GM21529 (cell line): Measurements from ENCODE around the gene C16orf87.

Experiments used
- ATAC-seq: cut with Tn5 transposase; IDR thresholded peaks from one replicate; pipeline ENCODE4 v1.9.1; 2021; ENCODE audit not compliant: unreplicated experiment

The C16orf87 gene

DNA sequence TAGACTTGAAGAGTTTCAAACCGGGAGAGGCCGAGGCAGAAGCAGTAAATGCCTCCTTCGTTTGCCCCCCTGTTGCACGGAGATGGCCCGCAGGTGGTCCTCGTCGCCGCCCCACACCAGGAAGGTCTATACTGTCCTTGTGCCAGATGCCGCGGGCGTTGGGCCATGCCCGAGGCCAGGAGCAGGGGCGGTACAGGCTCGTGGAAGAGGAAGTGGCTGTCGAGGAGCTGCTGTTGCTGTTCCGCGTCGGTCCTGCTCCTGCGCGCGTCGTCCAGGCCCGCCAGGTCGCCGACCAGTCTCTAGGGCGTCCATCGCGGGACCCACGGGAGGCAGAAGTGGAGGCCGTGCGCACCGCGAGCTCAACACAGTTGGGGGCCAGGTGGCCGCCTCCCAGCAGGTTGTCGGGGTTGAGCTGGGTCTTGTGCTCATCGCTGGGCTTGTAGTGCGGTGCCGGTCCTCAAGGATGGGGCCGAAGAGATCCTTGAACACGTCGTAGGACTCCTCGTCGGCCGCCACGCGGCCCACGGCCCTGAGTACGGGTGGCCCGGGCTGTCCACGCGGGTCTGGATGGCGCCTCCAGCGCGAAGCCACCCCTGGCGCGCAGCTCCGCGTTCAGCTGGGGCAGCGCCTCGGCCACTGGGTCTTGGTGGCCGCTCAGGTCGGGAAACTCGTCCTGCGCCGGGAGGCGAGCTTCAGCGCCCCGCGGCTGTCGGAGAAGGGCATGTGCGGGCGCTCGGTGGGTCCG lies 13.1 kb upstream of the C16orf87 start:
- ATAC-seq = no peak

DNA sequence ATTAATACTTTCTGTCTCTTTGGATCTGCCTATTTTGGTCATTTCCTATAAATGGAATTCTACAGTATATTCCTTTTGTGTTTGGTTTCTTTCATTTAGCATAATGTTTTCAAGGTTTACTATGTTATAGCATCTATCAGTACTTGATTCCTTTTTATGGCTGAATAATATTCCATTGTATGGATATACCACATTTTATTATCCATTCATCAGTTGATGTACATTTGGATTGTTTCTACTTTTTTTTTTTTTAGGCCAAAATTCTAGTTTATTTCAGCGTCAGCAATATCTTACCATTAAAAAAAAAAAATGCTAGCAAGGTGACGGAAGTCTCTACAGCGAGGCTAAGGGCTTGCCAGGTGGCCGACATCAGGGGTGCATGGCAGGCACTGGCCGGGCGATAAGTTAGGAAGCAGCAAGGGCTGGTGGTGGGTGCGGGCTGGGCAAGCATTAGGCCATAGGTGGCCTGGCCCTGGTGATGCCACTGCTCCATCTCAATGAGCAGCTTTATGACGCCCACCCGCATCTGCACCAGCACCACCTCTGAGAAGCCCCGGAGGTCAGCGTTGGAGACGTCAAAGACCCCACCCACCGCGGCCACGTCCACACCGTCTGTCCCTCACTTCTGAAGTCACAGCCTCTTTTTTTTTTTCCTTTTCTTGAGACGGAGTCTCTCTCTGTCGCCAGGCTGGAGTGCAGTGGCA lies 11.4 kb upstream of the C16orf87 start:
- no peak for ATAC-seq

DNA sequence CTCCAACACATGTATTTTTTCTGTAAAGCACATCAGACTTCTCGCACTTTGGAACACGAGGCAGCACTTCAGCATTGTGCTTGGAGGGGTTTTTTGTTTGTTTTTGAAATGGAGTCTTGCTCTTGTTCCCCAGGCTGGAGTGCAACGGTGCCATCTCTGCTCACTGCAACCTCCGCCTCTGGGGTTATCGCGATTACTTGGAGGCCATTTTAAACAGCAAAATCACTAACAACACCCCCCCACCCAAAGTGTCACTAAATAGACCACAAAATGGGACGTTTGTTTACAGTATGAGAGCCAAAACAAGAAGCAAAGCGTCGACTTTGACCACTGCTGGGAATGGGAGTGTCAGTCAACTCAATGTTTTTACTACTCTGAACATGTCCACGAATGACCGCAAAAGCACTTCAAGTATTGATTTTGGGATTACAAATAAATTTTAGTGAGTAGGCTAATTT lies 9.0 kb upstream of the C16orf87 start:
- ATAC-seq = no peak

DNA sequence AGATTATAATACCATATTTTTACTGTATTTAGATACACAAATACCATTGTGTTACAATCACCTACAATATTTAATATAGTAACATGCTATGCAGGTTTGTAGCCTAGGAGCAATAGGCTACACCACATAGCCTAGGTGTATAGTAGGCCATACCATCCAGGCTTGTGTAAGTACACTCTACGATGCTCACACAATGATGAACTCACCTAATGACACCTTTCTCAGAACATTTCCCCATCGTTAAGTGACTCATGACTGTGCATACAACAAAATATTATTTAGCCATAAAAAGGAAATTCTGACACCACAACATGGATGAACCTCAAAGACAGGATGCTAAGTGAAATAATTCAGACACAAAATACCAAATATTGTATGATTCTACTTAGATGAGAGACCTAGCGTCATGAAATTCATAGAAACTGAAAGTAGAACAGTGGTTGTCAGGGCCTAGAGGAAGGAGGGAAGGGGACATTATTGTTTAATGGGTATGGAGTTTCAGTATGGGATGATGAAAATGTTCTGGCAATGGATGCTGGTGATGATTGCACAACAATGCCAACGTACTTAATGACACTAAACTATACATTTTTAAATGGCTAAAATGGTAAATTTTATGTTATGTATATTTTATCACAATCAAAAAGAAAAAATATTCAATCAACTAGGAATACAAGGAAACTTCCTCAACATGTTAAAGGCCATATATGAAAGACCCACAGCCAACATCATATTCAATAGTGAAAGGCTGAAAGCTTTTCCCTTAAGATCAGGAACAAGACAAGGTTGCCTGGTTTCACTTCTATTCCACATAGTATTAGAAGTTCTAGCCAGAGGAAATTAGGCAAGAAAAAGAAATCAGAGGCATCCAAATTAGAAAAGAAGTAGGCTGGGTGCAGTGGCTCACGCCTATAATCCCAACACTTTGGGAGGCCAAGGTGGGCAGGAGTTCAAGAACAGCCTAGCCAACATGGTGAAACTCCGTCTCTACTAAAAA lies 5.9 kb upstream of the C16orf87 start:
- ATAC-seq = no peak

DNA sequence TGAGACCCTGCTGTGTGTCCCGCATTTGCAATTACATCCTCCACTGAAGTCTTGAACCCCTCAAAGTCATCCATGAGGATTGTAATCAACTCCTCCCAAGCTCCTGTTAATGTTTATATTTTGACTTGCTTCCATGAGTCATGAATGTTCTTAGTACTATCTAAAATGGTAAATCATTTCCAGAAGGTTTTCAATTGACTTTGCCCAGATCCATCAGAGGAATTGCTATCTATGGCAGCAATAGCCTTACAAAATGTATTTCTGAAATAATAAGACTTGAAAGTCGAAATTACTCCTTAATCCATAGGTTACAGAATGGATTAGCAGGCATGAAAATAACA lies 2.5 kb upstream of the C16orf87 start:
- no peak for ATAC-seq

- no peak for ATAC-seq
These were observed 1.9 kb upstream of the C16orf87 start for GRCh38 chr16:46832757-46833459.

GRCh38 chr16:46830417-46830901 lies 521 bp downstream of the C16orf87 start:
- ATAC-seq = peak; percentile 13

DNA sequence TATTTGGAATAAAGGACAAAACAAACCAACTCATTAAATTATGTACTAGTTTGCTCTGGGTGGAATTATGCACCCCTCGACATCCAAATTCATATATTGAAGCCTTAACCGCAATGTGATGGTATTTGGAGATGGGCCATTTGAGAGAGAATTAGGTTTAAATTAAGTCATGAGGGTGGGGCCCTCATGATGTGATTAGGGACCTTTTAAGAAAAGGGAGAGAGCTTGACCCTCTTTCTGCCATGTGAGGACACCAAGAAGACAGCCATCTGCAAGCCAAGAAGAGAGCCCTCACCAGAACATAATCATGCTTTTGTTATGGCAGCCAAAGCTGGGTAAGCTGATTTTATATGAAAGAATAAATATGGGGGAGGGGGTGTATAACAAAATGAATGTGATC lies 2.0 kb downstream of the C16orf87 start:
- no peak for ATAC-seq

DNA sequence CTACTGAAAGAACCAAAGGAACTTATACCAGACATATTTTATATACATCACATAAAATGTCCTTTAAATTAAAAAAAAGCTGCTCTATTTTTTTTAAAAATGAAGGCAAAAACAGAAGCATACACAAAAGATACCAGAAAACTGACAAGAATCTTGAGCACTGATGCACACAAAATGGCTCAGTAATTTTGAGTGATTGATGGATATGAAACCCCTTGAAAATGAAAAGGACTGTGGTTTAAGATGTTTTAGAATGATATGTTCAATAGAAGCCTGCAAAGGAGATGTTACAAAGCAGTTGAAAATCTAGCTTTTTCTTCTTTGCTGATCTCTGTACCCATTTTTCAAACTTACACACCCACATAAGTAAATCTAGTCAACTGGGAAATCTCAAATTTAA lies 2.7 kb downstream of the C16orf87 start:
- no peak for ATAC-seq

GRCh38 chr16:46826631-46827030 lies 4.3 kb downstream of the C16orf87 start:
- ATAC-seq = no peak

GRCh38 chr16:46822270-46822669 lies 8.7 kb downstream of the C16orf87 start:
- ATAC-seq = peak; percentile 82

- ATAC-seq = no peak
These were observed 13.0 kb downstream of the C16orf87 start for GRCh38 chr16:46817961-46818360.

GRCh38 chr16:46814790-46815189 lies 16.2 kb downstream of the C16orf87 start:
- no peak for ATAC-seq

- ATAC-seq = no peak
These were observed 17.4 kb downstream of the C16orf87 start for GRCh38 chr16:46813611-46814010.

DNA sequence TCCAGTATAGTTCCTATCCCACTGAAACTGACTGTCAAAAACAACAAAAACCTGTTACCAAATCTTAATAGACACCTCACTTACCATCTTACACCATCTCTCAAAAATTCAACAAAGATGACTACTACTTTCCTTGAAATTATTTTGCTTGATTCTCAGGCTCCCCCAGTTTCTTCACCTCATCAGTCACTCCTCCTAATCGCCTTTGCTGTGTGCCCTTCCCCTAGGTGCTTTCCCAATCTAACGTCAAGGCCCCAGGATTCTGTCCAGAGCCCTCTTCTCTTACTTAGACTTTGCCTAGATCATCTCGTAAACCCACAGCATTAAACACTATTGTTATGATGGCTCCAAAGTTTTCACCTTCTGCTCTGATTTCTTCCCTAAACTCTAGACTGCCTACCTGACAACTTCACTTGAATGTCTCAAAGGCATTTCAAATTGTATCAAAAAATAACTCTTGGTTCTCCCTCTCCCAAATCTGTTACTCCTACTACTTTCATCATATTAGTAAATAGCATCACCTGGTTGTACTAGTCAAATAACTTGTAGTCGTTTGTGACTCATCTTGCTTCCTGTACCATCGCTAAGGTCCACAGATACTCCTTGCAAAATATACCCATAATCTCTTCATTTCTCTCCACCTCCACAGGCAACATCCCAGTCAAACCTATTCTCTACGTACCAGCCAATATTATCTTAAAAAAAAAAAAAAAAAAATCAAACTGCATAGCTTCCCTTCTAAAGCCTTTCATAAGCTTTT lies 18.0 kb downstream of the C16orf87 start:
- peak; percentile 46 for ATAC-seq

GRCh38 chr16:46811682-46812081 lies 19.3 kb downstream of the C16orf87 start:
- ATAC-seq = no peak

DNA sequence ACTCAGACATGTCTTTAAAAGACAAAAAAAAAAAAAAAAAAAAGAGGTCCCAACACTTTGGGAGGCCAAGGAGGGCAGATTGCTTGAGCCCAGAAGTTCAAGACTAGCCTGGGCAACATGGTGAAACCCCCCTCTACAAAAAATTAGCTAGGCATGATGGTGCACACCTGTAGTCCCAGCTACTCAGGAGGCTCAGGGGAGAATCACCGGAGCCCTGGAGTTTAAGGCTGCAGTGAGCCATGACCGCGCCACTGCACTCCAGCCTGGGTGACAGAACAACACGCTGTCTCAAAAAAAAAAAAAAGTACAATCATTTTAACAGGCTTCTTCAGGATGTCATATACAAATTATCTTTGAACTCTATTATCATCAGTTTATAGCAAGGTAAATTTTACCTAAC lies 22.0 kb downstream of the C16orf87 start:
- ATAC-seq = peak; percentile 65

GRCh38 chr16:46807336-46807735 lies 23.6 kb downstream of the C16orf87 start:
- no peak for ATAC-seq

DNA sequence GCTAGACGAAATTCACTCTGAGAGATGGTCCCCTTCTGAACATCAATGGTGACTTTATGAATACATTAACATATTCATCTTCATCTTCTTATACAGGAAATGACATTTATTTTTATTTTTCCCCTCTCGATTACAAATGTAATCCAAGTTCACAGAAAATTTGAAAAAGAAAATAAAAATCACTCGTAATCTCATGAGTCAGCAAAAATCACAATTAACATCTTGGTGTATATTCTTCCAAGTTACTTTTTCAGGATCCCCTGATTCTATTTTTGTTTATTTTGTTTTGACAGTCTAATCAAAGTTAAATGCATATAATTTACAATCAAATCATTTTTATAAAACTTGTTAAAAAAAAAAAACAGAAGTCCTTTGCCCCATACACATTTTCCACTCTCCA lies 27.6 kb downstream of the C16orf87 start:
- ATAC-seq = no peak
